Stomach (tissue), 4 donors: ENCODE data around the gene CXXC1.

Experiments
- CTCF ChIP-seq, 7 experiments: fragments of 450-650 bp in 4 of 7; fragments of 200-600 bp in 3 of 7; sonication (generic) in 3 of 7; IDR thresholded peaks; one replicate each; pipeline ENCODE4 v1.5.1; 2016 to 2019; ENCODE audit warnings: antibody characterized with exemption in 7 of 7, control low read depth in 2 of 7, mild to moderate bottlenecking in 1 of 7
- POLR2A ChIP-seq, 4 donors: fragments of 450-650 bp; IDR thresholded peaks; one replicate each; pipeline ENCODE4 v1.6.1; 2016; ENCODE audit warnings: antibody characterized with exemption in 4 of 4, control low read depth in 2 of 4, mild to moderate bottlenecking in 1 of 4, moderate library complexity in 1 of 4
- POLR2AphosphoS5 ChIP-seq, 3 donors: sonication (generic); formaldehyde crosslinking; IDR thresholded peaks; one replicate each; pipeline ENCODE4 v1.6.1; 2016; ENCODE audit warnings: antibody characterized with exemption in 3 of 3

DNA sequence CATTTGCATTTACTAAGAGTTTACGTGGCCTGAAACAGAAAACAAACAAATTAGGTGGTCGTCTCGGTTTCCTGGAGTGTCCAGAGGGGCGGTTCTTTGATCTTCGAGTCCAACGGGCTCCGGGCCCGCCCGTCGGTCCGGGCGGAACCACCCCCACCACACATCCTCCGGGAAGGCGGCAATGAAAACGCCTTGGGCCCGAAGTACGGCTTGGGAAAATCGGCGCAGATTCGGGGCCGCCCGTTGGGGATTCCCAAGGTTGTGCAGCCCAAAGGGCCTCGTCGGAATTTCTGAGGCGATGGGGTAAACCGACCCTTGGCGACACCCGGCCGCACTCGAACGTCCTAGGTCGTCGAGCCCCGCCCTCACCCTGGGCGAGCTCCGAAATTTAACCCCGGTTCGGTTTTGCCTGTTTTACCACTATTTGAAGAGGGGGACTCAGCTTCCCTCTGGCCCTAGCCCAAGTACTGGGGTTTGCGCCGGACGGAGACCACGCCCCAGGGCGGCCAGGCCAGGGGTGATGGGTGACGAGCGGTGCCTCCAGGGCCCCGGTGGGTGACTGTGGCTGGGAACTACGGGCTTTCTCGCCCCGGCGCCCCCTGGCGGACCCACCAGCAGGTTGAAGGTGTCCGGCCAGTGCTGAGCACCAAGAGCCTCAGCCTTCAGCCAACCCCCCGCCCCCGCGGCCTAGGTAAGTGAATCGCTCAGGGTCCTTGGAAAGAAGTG is 19.3 kb downstream of the CXXC1 start:
- TF ChIP-seq CTCF (IDR thresholded peaks at IDR 0.05) = peak in 4 of 7 experiments; percentile 44 to 67 (median 62)
- no peak for TF ChIP-seq POLR2A (IDR thresholded peaks at IDR 0.05)
- TF ChIP-seq POLR2AphosphoS5 (IDR thresholded peaks at IDR 0.05) = peak in 2 of 3 donors; percentile 29 to 53
